GM19324 (cell line): Measurements from ENCODE around the gene GEN1.

ENCODE experiments used
- ATAC-seq: cut with Tn5 transposase; IDR thresholded peaks from one replicate; pipeline ENCODE4 v1.9.1; 2021; ENCODE audit warnings: mild to moderate bottlenecking, moderate library complexity; ENCODE audit not compliant: unreplicated experiment, low FRiP score

The GEN1 gene

GRCh38 chr2:17753803-17754663 is at the start of gene GEN1, which contains the start of gene SMC6:
Gene GEN1, plus strand, starts transcription at chr2:17754138. Its CDS starts 5,806 bp downstream, at chr2:17759944.
Gene SMC6, minus strand, starts transcription at chr2:17753810. Its CDS starts 7,864 bp downstream, at chr2:17745946.
- ATAC-seq: peak; percentile 84

GRCh38 chr2:17706845-17707244 is 47.1 kb upstream of the GEN1 start:
- no peak for ATAC-seq

GRCh38 chr2:17708501-17708900 is 45.4 kb upstream of the GEN1 start:
- ATAC-seq: no peak

GRCh38 chr2:17709897-17710296 is 44.0 kb upstream of the GEN1 start:
- no peak for ATAC-seq

- ATAC-seq: no peak
Observed at GRCh38 chr2:17710547-17711248, 43.2 kb upstream of the GEN1 start.

GRCh38 chr2:17713291-17713690 is 40.6 kb upstream of the GEN1 start:
- ATAC-seq: no peak

- no peak for ATAC-seq
Observed at GRCh38 chr2:17717666-17718065, 36.3 kb upstream of the GEN1 start.

GRCh38 chr2:17718689-17719088 is 35.2 kb upstream of the GEN1 start:
- no peak for ATAC-seq

- no peak for ATAC-seq
Observed at GRCh38 chr2:17719562-17720371, 34.2 kb upstream of the GEN1 start.

- no peak for ATAC-seq
Observed at GRCh38 chr2:17728210-17728609, 25.7 kb upstream of the GEN1 start.

- no peak for ATAC-seq
Observed at GRCh38 chr2:17729880-17730279, 24.1 kb upstream of the GEN1 start.

GRCh38 chr2:17733599-17733998 is 20.3 kb upstream of the GEN1 start:
- ATAC-seq: no peak

- ATAC-seq: no peak
Observed at GRCh38 chr2:17735864-17736263, 18.1 kb upstream of the GEN1 start.

- no peak for ATAC-seq
Observed at GRCh38 chr2:17736989-17737388, 16.9 kb upstream of the GEN1 start.

- no peak for ATAC-seq
Observed at GRCh38 chr2:17740203-17740602, 13.7 kb upstream of the GEN1 start.

GRCh38 chr2:17747684-17748452 is 6.1 kb upstream of the GEN1 start:
- no peak for ATAC-seq

GRCh38 chr2:17748745-17749144 is 5.2 kb upstream of the GEN1 start:
- no peak for ATAC-seq

- no peak for ATAC-seq
Observed at GRCh38 chr2:17749753-17750438, 4.0 kb upstream of the GEN1 start.

GRCh38 chr2:17752246-17752645 is 1.7 kb upstream of the GEN1 start:
- no peak for ATAC-seq
